H9 (cell line): ENCODE measurements around the gene ATP10B. TPM values are rescaled to one million over a fixed set of nuclear protein-coding genes. Genes with fewer than 3 reads are reported as not detected.

Experiments
- DNase-seq: peaks from one replicate; pipeline ENCODE4 v3.0.0-alpha.2; 2017
- H2AFZ ChIP-seq: one replicate; pipeline ENCODE4 v1.6.1; 2013; ENCODE audit warnings: mild to moderate bottlenecking, low read length, control low read depth, moderate library complexity
- H2AK5ac ChIP-seq: 2 replicates; pipeline ENCODE4 v1.6.1; 2013; ENCODE audit warnings: low read length, control low read depth, mixed read lengths; ENCODE audit not compliant: insufficient read length
- H2BK120ac ChIP-seq: one replicate; pipeline ENCODE4 v1.6.1; 2013; ENCODE audit warnings: low read depth, mild to moderate bottlenecking, low read length, control low read depth, inconsistent platforms; ENCODE audit not compliant: poor library complexity, severe bottlenecking
- H2BK12ac ChIP-seq: 2 replicates; pipeline ENCODE4 v1.6.1; 2013; ENCODE audit warnings: low read length, control low read depth, mixed read lengths, low read depth; ENCODE audit not compliant: insufficient read length
- H2BK15ac ChIP-seq: 2 replicates; pipeline ENCODE4 v1.6.1; 2013; ENCODE audit warnings: low read depth, low read length, control low read depth
- H2BK20ac ChIP-seq: one replicate; pipeline ENCODE4 v1.6.1; 2013; ENCODE audit warnings: low read depth, mild to moderate bottlenecking, low read length, control low read depth, inconsistent platforms; ENCODE audit not compliant: poor library complexity, severe bottlenecking
- H2BK5ac ChIP-seq: 2 replicates; pipeline ENCODE4 v1.6.1; 2013; ENCODE audit warnings: low read length, control low read depth, mixed read lengths; ENCODE audit not compliant: insufficient read length
- H3K14ac ChIP-seq: 2 replicates; pipeline ENCODE4 v1.6.1; 2013; ENCODE audit warnings: low read length, control low read depth; ENCODE audit not compliant: insufficient read depth
- H3K18ac ChIP-seq: 2 replicates; pipeline ENCODE4 v1.6.1; 2013; ENCODE audit warnings: low read depth, mild to moderate bottlenecking, mixed read lengths, low read length, control low read depth; ENCODE audit not compliant: insufficient read length
- H3K23ac ChIP-seq: 2 replicates; pipeline ENCODE4 v1.6.1; 2013; ENCODE audit warnings: low read length, control low read depth, mixed read lengths, low read depth; ENCODE audit not compliant: insufficient read length
- H3K23me2 ChIP-seq: 2 replicates; pipeline ENCODE4 v1.6.1; 2013; ENCODE audit warnings: low read depth, mild to moderate bottlenecking, mixed read lengths, low read length, control low read depth; ENCODE audit not compliant: insufficient read length, poor library complexity, severe bottlenecking
- H3K27ac ChIP-seq: 2 replicates; pipeline ENCODE4 v1.5.1; 2013; ENCODE audit warnings: low read length, control low read depth, mixed read lengths, low read depth; ENCODE audit not compliant: insufficient read length
- H3K27me3 ChIP-seq: 2 replicates; pipeline ENCODE4 v1.6.1; 2013; ENCODE audit warnings: low read length, control low read depth, inconsistent platforms; ENCODE audit not compliant: insufficient read depth
- H3K4ac ChIP-seq: 2 replicates; pipeline ENCODE4 v1.6.1; 2013; ENCODE audit warnings: low read depth, mild to moderate bottlenecking, control low read depth, inconsistent platforms, low read length, moderate library complexity
- H3K4me1 ChIP-seq: 2 replicates; pipeline ENCODE4 v1.6.1; 2013; ENCODE audit warnings: low read length, control low read depth, inconsistent platforms; ENCODE audit not compliant: insufficient read depth
- H3K4me2 ChIP-seq: 2 replicates; pipeline ENCODE4 v1.6.1; 2013; ENCODE audit warnings: low read length, control low read depth, mixed read lengths; ENCODE audit not compliant: insufficient read length, insufficient read depth
- H3K56ac ChIP-seq: 2 replicates; pipeline ENCODE4 v1.6.1; 2013; ENCODE audit warnings: low read depth, mild to moderate bottlenecking, mixed read lengths, low read length, control low read depth; ENCODE audit not compliant: insufficient read length
- H3K79me1 ChIP-seq: 2 replicates; pipeline ENCODE4 v1.6.1; 2013; ENCODE audit warnings: low read depth, mild to moderate bottlenecking, moderate library complexity, low read length, control low read depth, inconsistent platforms; ENCODE audit not compliant: insufficient read depth, poor library complexity, severe bottlenecking
- H3K79me2 ChIP-seq: 2 replicates; pipeline ENCODE4 v1.6.1; 2013; ENCODE audit warnings: low read length, control low read depth, inconsistent platforms; ENCODE audit not compliant: insufficient read depth
- H3K9ac ChIP-seq: 2 replicates; pipeline ENCODE4 v1.6.1; 2013; ENCODE audit warnings: low read length, control low read depth, mixed read lengths; ENCODE audit not compliant: insufficient read length; ENCODE audit errors: extremely low read depth
- H3K9me3 ChIP-seq: one replicate; pipeline ENCODE4 v1.6.1; 2013; ENCODE audit warnings: low read depth, low read length, inconsistent platforms; ENCODE audit not compliant: control insufficient read depth
- H3T11ph ChIP-seq: one replicate; pipeline ENCODE4 v1.6.1; 2013; ENCODE audit warnings: mild to moderate bottlenecking, low read length, control low read depth, inconsistent platforms
- H4K20me1 ChIP-seq: one replicate; pipeline ENCODE4 v1.6.1; 2013; ENCODE audit not compliant: control insufficient read depth, insufficient read length, insufficient read depth
- H4K5ac ChIP-seq: 2 replicates; pipeline ENCODE4 v1.6.1; 2013; ENCODE audit warnings: low read depth, mild to moderate bottlenecking, mixed read lengths, low read length, control low read depth; ENCODE audit not compliant: insufficient read length
- H4K8ac ChIP-seq: replicated peaks from 2 replicates; pipeline ENCODE4 v1.6.1; 2013; ENCODE audit warnings: low read length, control low read depth, mixed read lengths, low read depth; ENCODE audit not compliant: insufficient read length
- H4K91ac ChIP-seq: 2 replicates; pipeline ENCODE4 v1.6.1; 2013; ENCODE audit warnings: low read depth, mild to moderate bottlenecking, moderate library complexity, mixed read lengths, low read length, control low read depth; ENCODE audit not compliant: insufficient read length
- H3K27ac Mint-ChIP-seq, 3 experiments: 2 replicates in 2 of 3; 3 replicates in 1 of 3; pipeline ENCODE4 v1.8.0; 2020 to 2021; ENCODE audit warnings: mixed read lengths in 3 of 3, mild to moderate bottlenecking in 1 of 3, moderate library complexity in 1 of 3
- H3K27me3 Mint-ChIP-seq: 2 replicates; pipeline ENCODE4 v1.8.0; 2021; ENCODE audit warnings: low read depth, mild to moderate bottlenecking, moderate library complexity, mixed read lengths
- H3K36me3 Mint-ChIP-seq, 3 experiments: 2 replicates in 2 of 3; 3 replicates in 1 of 3; pipeline ENCODE4 v1.8.0; 2020 to 2021; ENCODE audit warnings: low read depth in 3 of 3, mixed read lengths in 3 of 3; ENCODE audit not compliant: insufficient read depth in 1 of 3
- H3K4me1 Mint-ChIP-seq, 2 experiments: 2 replicates each; pipeline ENCODE4 v1.8.0; 2020; ENCODE audit warnings: mixed read lengths in 2 of 2
- H3K4me3 Mint-ChIP-seq, 2 experiments: 2 replicates in 1 of 2; 3 replicates in 1 of 2; pipeline ENCODE4 v1.8.0; 2020 to 2021; ENCODE audit warnings: mild to moderate bottlenecking in 2 of 2, mixed read lengths in 2 of 2, moderate library complexity in 1 of 2
- H3K9me3 Mint-ChIP-seq, 2 experiments: 2 replicates in 1 of 2; 3 replicates in 1 of 2; pipeline ENCODE4 v1.8.0; 2020; ENCODE audit warnings: mild to moderate bottlenecking in 2 of 2, mixed read lengths in 2 of 2, moderate library complexity in 1 of 2
- CTCF ChIP-seq: fragments of 200-600 bp; sonication (generic); conservative IDR thresholded peaks from 3 replicates; pipeline ENCODE4 v1.8.0; 2021; ENCODE audit warnings: antibody characterized with exemption, mild to moderate bottlenecking
- WGBS: extraction: QIAGEN DNeasy Blood & Tissue Kit; methylation state at CpG from one replicate; pipeline ENCODE4 v1.1.7; 2013; ENCODE audit warnings: missing lambda C conversion rate, low lambda C conversion rate, mixed read lengths; ENCODE audit not compliant: insufficient read length; ENCODE audit errors: extremely low coverage; 5-methylcytosine and 5-hydroxymethylcytosine counted together
- total RNA-seq: library from RNA; stranded (reverse); gene quantifications from 2 replicates; pipeline ENCODE4 v1.2.1, GENCODE V29; 2021

The ATP10B gene
- total RNA-seq, 1 experiment from 2014 or later, result 0.42 TPM

GRCh38 chr5:160747987-160748386 is 104.0 kb downstream of the ATP10B start:
- Histone ChIP-seq H2BK120ac (no peak overlapping the region), H3K4ac (no peak overlapping the region), H4K20me1 (no peaks in the 10 kb centered on the region), H3K23me2 (no peaks in the 10 kb centered on the region), H3K14ac (no peak overlapping the region), H3K4me2 (no peak overlapping the region), H2AK5ac (no peak overlapping the region), H4K91ac (no peak overlapping the region), H3K9me3 (no peaks in the 10 kb centered on the region), H3K27ac (no peak overlapping the region), H3T11ph (no peak overlapping the region), H3K18ac (no peak overlapping the region), H3K23ac (no peak overlapping the region), H3K79me2 (no peaks in the 10 kb centered on the region), H3K4me1 (no peaks in the 10 kb centered on the region), H2BK15ac (no peak overlapping the region), H2BK12ac (no peak overlapping the region), H3K9ac (no peak overlapping the region), H4K5ac (no peak overlapping the region), H3K56ac (no peak overlapping the region), H2AFZ (no peak overlapping the region), H3K79me1 (no peaks in the 10 kb centered on the region), H3K27me3 (no peaks in the 10 kb centered on the region), H2BK5ac (no peak overlapping the region), H2BK20ac (no peak overlapping the region), H4K8ac (no peak overlapping the region)
- no peak for TF ChIP-seq CTCF
- Mint-ChIP-seq H3K9me3 (no peaks in the 10 kb centered on the region), H3K27me3 (no peaks in the 10 kb centered on the region), H3K27ac (no peak overlapping the region; a peak in 1 of 7 replicates), H3K4me1 (peaks cover 14 to 24% of the 10 kb centered on the region in 2 experiments), H3K36me3 (no peaks in the 10 kb centered on the region), H3K4me3 (no peak overlapping the region)
- no peak for DNase-seq
- no CpG with 5 or more reads among the region's 10 CpGs for WGBS
